GM19023 (cell line): ENCODE data around the gene TEX54.
A peak's percentile ranks its signal among the peaks of the same experiment; 100 is the strongest.
"Not testable (repeated sequence)": the region's sequence is repeated elsewhere in the genome, so short reads cannot be mapped to it uniquely, and the experiment has no call there.

Experiments used
- ATAC-seq: cut with Tn5 transposase; IDR thresholded peaks from one replicate; pipeline ENCODE4 v1.9.1; 2021; ENCODE audit warnings: mild to moderate bottlenecking, moderate library complexity; ENCODE audit not compliant: unreplicated experiment

TEX54 gene

GRCh38 chr11:62832336-62833234 lies at the start of gene TEX54:
Gene TEX54, minus strand, starts transcription at chr11:62832841.
- peak; percentile 6 for ATAC-seq

DNA sequence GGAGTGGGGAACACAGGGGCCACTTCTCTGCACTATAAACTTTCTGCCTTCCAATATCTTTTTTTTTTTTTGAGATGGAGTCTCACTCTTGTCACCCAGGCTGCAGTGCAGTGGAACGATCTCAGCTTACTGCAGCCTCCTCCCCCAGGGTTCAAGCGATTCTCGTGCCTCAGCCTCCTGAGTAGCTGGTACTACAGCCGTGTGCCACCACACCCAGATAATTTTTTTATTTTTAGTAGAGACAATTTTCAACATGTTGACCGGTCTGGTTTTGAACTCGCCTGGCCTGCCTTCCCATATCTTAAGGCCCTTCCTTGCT lies 49.7 kb upstream of the TEX54 start:
- ATAC-seq = no peak

GRCh38 chr11:62881579-62882430 lies 49.2 kb upstream of the TEX54 start:
- ATAC-seq = peak; percentile 39

- peak; percentile 74 for ATAC-seq
Measured at GRCh38 chr11:62880803-62881578, 48.4 kb upstream of the TEX54 start, which contains the start of gene SLC3A2. Gene SLC3A2, plus strand, starts transcription at chr11:62880896. Its CDS starts 128 bp downstream, at chr11:62881024.

- ATAC-seq = peak; percentile 22
Measured at GRCh38 chr11:62880231-62880802, 47.7 kb upstream of the TEX54 start.

GRCh38 chr11:62879235-62879978 lies 46.8 kb upstream of the TEX54 start:
- no peak for ATAC-seq

DNA sequence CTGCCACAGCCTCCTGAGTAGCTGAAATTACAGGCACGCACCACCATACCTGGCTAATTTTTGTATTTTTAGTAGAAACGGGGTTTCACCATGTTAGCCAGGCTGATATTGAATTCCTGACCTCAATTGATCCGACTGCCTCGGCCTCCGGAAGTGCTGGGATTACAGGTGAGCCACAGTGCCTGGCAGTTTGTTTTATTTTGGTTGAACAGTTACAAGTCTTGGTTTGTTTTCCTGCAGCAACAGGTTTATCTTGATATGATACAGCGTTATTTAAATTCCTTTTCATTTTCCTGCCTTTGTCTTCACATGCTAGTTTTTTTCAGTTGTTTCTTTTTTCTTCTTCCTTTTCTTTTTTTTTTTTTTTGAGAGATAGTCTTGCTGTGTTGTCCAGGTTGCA lies 44.1 kb upstream of the TEX54 start:
- ATAC-seq = no peak

DNA sequence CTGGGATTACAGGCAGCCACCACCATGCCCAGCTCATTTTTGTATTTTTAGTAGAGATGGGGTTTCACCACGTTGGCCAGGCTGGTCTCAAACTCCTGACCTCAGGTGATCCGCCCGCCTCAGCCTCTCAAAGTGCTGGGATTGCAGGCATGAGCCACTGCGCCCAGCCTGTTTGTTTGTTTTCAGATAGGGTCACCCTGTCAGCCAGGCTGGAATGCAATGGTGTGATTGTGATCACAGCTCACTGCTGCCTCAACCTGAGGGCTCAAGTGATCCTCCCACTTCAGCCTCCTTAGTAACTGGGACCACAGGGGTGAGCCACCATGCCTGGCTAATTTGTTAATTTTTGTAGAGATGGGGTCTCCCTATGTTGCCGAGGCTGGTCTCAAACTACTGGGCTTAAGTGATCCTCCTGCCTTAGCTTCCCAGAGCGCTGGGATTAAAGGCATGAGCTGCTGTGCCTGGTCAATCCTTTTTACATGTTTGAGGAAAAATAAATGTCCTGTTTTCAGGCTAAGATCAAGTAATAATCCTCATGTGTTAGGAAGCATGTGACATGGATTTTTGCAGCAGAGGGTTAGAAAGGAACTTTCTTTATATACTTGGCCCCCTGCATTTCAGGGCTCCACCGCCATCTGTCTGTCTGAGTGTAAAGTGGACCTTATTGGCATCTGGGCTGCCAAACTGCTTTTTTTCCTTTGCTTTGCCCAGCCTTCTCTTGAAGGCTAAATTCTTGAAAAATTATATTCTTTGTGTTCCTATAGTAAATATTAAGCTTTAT lies 43.2 kb upstream of the TEX54 start:
- no peak for ATAC-seq

GRCh38 chr11:62874851-62875250 lies 42.2 kb upstream of the TEX54 start:
- no peak for ATAC-seq

- ATAC-seq = no peak
Measured at GRCh38 chr11:62865635-62866034, 33.0 kb upstream of the TEX54 start.

DNA sequence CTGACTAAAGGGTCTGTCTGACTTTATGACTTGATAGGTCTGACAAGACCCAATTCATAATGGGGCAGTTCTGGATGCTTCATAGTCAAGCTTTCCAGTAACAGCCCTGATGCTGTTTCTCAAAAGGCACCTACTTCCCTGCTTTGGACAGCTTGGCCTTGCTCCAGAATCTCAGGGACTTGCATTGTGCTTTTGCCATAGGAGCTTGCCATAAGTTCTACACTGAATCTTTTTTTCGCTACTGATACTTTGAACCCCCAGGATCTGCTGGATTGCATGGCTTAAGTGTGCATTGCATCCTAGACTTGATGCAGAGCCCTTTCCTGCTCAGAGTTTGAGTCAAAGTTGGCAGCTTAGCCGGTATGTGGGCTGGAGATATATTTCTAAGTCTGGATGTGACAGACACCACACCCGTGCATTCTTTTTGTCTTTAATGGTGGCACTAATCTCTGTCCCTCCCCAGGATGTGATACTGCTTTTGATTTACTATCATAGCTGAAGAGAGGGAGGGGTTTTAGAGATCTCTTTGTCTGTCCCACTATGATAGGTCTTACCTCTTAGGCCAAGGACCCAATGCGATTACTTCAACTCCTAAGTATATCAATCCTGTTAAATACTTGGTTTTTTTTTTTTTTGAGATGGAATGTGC lies 31.2 kb upstream of the TEX54 start:
- ATAC-seq = no peak

GRCh38 chr11:62861564-62862192 lies 29.0 kb upstream of the TEX54 start:
- ATAC-seq = not testable (repeated sequence)

DNA sequence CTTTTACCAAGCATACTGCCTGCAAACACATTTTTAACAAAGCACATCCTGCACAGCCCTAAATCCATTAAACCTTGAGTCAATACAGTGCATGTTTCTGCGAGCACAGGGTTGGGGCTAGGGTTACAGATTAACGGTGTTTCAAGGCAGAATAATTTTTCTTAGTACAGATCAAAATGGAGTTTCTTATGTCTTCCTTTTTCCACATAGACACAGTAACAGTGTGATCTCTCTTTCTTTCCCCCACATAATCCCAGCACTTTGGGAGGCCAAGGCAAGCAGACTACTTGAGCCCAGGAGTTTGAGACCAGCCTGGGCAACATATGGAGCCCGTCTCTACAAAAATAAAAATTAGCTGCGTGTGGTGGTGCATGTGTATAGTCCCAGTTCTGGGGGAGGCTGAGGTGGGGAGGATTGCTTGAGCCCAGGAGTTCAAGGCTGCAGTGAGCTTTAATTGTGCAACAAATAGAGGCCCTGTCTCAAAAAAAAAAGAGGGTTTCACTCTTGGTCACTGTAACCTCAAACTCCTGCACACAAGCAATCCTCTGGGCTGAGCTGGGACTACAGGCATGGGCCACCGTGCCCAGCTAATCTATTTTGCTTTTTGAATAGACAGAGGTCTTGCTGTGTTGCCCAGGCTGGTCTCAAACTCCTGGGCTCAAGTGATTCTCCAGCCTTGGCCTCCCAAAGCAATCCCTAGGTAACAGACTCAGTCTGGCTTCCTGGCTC lies 28.4 kb upstream of the TEX54 start:
- ATAC-seq = no peak

DNA sequence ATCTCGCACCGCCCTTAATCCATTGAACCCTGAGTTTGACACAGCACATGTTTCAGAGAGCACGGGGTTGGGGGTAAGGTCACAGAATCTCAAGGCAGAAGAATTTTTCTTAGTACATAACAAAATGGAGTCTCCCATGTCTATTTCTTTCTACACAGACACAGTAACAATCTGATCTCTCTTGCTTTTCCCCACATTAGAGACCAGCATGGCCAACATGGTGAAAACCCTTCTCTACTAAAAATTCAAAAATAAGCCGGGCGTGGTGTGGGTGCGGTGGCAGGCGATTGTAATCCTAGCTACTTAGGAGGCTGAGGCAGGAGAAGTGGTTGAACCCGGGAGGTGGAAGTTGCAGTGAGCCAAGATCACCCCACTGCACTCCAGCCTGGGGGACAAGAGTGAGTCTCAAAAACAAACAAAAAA lies 26.7 kb upstream of the TEX54 start:
- ATAC-seq = not testable (repeated sequence)

DNA sequence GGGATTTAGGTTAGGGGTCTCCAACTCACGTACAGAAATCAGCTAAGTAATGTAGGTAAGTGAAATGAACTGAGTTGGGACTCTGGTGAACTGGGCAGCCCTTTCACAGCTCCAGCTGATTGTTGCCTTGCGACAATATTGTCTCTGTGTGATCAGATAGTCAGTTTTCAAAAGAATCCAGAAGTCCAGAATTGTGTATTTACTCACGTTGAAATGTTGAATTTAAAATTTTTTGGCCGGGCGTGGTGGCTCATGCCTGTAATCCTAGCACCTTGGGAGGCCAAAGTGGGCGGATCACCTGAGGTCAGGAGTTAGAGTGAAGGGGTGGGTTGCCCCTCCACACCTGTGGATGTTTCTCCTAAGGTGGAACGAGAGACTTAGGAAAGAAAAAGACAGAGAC lies 25.6 kb upstream of the TEX54 start:
- no peak for ATAC-seq

DNA sequence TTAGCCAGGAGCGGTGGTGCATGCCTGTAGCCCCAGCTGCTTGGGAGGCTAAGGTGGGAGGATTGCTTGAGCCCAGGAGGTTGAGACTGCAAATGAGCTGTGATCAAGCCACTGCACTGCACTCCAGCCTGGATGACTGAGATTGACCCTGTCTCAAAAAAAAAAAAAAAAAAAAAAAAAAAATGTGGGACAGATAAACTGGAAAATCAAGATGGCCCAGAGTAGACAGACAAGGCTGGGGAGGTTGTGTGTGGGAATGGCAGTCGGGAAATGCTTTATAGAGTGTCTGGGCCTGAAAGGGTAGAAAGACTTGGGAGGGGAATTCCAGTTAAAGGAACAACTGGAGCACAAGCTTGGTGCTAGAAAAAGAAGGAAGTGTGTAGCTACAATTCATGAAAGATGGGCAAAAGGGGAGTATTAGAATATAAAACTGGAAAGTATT lies 24.9 kb upstream of the TEX54 start:
- ATAC-seq = no peak

- no peak for ATAC-seq
Measured at GRCh38 chr11:62856333-62856895, 23.8 kb upstream of the TEX54 start.
